Gastroesophageal sphincter (tissue), 4 donors: ENCODE measurements around the gene VAV3. TPM values are rescaled to one million over a fixed set of nuclear protein-coding genes. Genes with fewer than 3 reads are reported as not detected.
"Not testable (repeated sequence)": the region's sequence is repeated elsewhere in the genome, so short reads cannot be mapped to it uniquely, and the experiment has no call there.

Experiments used
- ATAC-seq: fragments of 150-250 bp; one replicate; pipeline ENCODE4 v1.9.1; 2016; ENCODE audit warnings: mild to moderate bottlenecking, moderate library complexity
- H3K27ac ChIP-seq, 4 donors: fragments of 200-600 bp; sonication (generic) in 3 of 4; 1 replicate in 3 of 4; 2 replicates in 1 of 4; pipeline ENCODE4 v1.5.1; 2016 to 2019
- H3K27me3 ChIP-seq: fragments of 200-600 bp; sonication (generic); one replicate; pipeline ENCODE4 v1.5.1; 2019
- H3K36me3 ChIP-seq, 2 donors: fragments of 200-600 bp; sonication (generic); one replicate each; pipeline ENCODE4 v1.5.1; 2019; ENCODE audit warnings: control low read depth in 1 of 2
- H3K4me1 ChIP-seq, 3 donors: fragments of 200-600 bp; sonication (generic); 1 replicate in 2 of 3; 2 replicates in 1 of 3; pipeline ENCODE4 v1.5.1; 2016 to 2019; ENCODE audit warnings: control low read depth in 2 of 3
- H3K4me3 ChIP-seq, 2 donors: fragments of 200-600 bp; sonication (generic); one replicate each; pipeline ENCODE4 v1.5.1; 2019; ENCODE audit warnings: mild to moderate bottlenecking in 1 of 2, moderate library complexity in 1 of 2
- H3K9me3 ChIP-seq, 3 donors: fragments of 200-600 bp; sonication (generic); one replicate each; pipeline ENCODE4 v1.5.1; 2017 to 2019; ENCODE audit warnings: control low read depth in 2 of 3
- CTCF ChIP-seq, 4 experiments: fragments of 200-600 bp in 2 of 4; fragments of 450-650 bp in 2 of 4; sonication (generic) in 1 of 4; IDR thresholded peaks; one replicate each; pipeline ENCODE4 v1.5.1; 2017 to 2019; ENCODE audit warnings: antibody characterized with exemption in 4 of 4, mild to moderate bottlenecking in 2 of 4, moderate library complexity in 2 of 4
- EP300 ChIP-seq: sonication (generic); formaldehyde crosslinking; IDR thresholded peaks from one replicate; pipeline ENCODE4 v1.6.1; 2017; ENCODE audit warnings: antibody characterized with exemption, mild to moderate bottlenecking
- POLR2A ChIP-seq, 2 donors: fragments of 450-650 bp; IDR thresholded peaks; one replicate each; pipeline ENCODE4 v1.6.1; 2017; ENCODE audit warnings: antibody characterized with exemption in 2 of 2, mild to moderate bottlenecking in 2 of 2, moderate library complexity in 1 of 2
- POLR2AphosphoS5 ChIP-seq: sonication (generic); formaldehyde crosslinking; IDR thresholded peaks from one replicate; pipeline ENCODE4 v1.6.1; 2017; ENCODE audit warnings: antibody characterized with exemption
- WGBS, 2 donors: methylation state at CpG; one replicate each; pipeline ENCODE4 v1.1.5; 2018; ENCODE audit warnings: low coverage in 1 of 2; 5-methylcytosine and 5-hydroxymethylcytosine counted together
- total RNA-seq, 4 donors: library from RNA; depleted of rRNA; stranded (reverse); fragments of >200 nt; gene quantifications; one replicate each; pipeline ENCODE4 v1.1.0, GENCODE V29; 2016

Gene VAV3
- total RNA-seq, 4 donors from 2014 or later, result 1.3 to 4.7 (median 2.9) TPM

- Histone ChIP-seq H3K36me3 (no peaks in the 10 kb centered on the region), H3K27me3 (no peaks in the 10 kb centered on the region), H3K4me1 (peaks cover 0 to 11% (median 2%) of the 10 kb centered on the region in 3 donors), H3K4me3 (no peak overlapping the region), H3K9me3 (no peaks in the 10 kb centered on the region), H3K27ac (no peak overlapping the region)
- TF ChIP-seq POLR2A (IDR thresholded peaks at IDR 0.05) (no peak), CTCF (IDR thresholded peaks at IDR 0.05) (no peak), EP300 (no peak), POLR2AphosphoS5 (no peak)
- ATAC-seq, result no peak
- WGBS, 2 donors, result 43 to 57% methylated on average over 2 of the region's 2 CpGs
These were observed 305.0 kb downstream of the VAV3 start for GRCh38 chr1:107659961-107660360.

GRCh38 chr1:107657356-107657755 is 307.6 kb downstream of the VAV3 start:
- Histone ChIP-seq H3K27me3 (no peaks in the 10 kb centered on the region), H3K36me3 (no peaks in the 10 kb centered on the region), H3K9me3 (no peaks in the 10 kb centered on the region), H3K4me1 (peaks cover 0 to 11% (median 2%) of the 10 kb centered on the region in 3 donors), H3K27ac (no peak overlapping the region), H3K4me3 (no peak overlapping the region)
- 54 to 77% methylated on average over 3 to 4 of the region's 4 CpGs for WGBS, 2 donors
- ATAC-seq, result no peak
- no peak for TF ChIP-seq CTCF (IDR thresholded peaks at IDR 0.05)
- TF ChIP-seq EP300, result no peak
- TF ChIP-seq POLR2AphosphoS5, result no peak
- TF ChIP-seq POLR2A (IDR thresholded peaks at IDR 0.05), result no peak

- no peaks in the 10 kb centered on the region for H3K9me3 ChIP-seq
- no peak for TF ChIP-seq EP300
- no peak for TF ChIP-seq POLR2A (IDR thresholded peaks at IDR 0.05)
- no peak for TF ChIP-seq CTCF (IDR thresholded peaks at IDR 0.05)
- no peak for TF ChIP-seq POLR2AphosphoS5
- 54 to 78% methylated on average over 2 of the region's 2 CpGs for WGBS, 2 donors
- no peak overlapping the region for H3K27ac ChIP-seq
- ATAC-seq, result no peak
- no peaks in the 10 kb centered on the region for H3K36me3 ChIP-seq
- no peaks in the 10 kb centered on the region for H3K4me1 ChIP-seq
- H3K27me3 ChIP-seq, result no peaks in the 10 kb centered on the region
- no peak overlapping the region for H3K4me3 ChIP-seq
These were observed 311.2 kb downstream of the VAV3 start for GRCh38 chr1:107653765-107654164.

- Histone ChIP-seq H3K27me3 (no peaks in the 10 kb centered on the region), H3K9me3 (no peaks in the 10 kb centered on the region), H3K36me3 (no peaks in the 10 kb centered on the region), H3K4me3 (no peak overlapping the region), H3K27ac (no peak overlapping the region), H3K4me1 (no peaks in the 10 kb centered on the region)
- TF ChIP-seq EP300 (no peak), CTCF (IDR thresholded peaks at IDR 0.05) (no peak), POLR2AphosphoS5 (no peak), POLR2A (IDR thresholded peaks at IDR 0.05) (no peak)
- 73 to 86% methylated on average over 1 of the region's 1 CpG for WGBS, 2 donors
- no peak for ATAC-seq
These were observed 312.0 kb downstream of the VAV3 start for GRCh38 chr1:107653005-107653404.

- not testable (repeated sequence) for H3K36me3 ChIP-seq, H3K27me3 ChIP-seq, H3K4me1 ChIP-seq, H3K9me3 ChIP-seq, ATAC-seq, H3K4me3 ChIP-seq, H3K27ac ChIP-seq
- WGBS, 2 donors, result 91 to 95% methylated on average over 1 to 2 of the region's 2 CpGs
These were observed 314.2 kb downstream of the VAV3 start for GRCh38 chr1:107650825-107651224.
